Measurements from ENCODE around the gene STK33.

STK33 gene

GRCh38 chr11:8369592-8370205, 224.3 kb downstream of the STK33 start:
- Histone ChIP-seq H3K79me2 (ENCODE audit: insufficient read depth, low read length) (no peaks in the 10 kb centered on the region), H3K9me2 (ENCODE audit: low read depth, low read length) (no peaks in the 10 kb centered on the region), H2AFZ (ENCODE audit: low read length) (no peak overlapping the region), H3F3A (ENCODE audit: insufficient read depth, low read length) (no peaks in the 10 kb centered on the region), H4K20me1 (ENCODE audit: insufficient read depth, low read length) (no peaks in the 10 kb centered on the region), H3K4me1 (ENCODE audit: insufficient read depth, low read length, severe bottlenecking) (no peaks in the 10 kb centered on the region), H3K4me3 (ENCODE audit: low read depth, low read length, poor library complexity, severe bottlenecking) (no peak overlapping the region), H3K27me3 (ENCODE audit: insufficient read depth, low read length) (no peaks in the 10 kb centered on the region), H3K9me3 (ENCODE audit: low read length) (no peaks in the 10 kb centered on the region), H3K36me3 (ENCODE audit: insufficient read depth, low read length) (no peaks in the 10 kb centered on the region), H3K9ac (ENCODE audit: low read length) (no peak overlapping the region), H3K27ac (ENCODE audit: low read depth, low read length, poor library complexity, severe bottlenecking) (no peak overlapping the region), H3K4me2 (ENCODE audit: low read length) (no peak overlapping the region)
- TF ChIP-seq CTCF (IDR thresholded peaks at IDR 0.05; ENCODE audit: low read length) = no peak
- no peak for TF ChIP-seq EZH2 (IDR thresholded peaks at IDR 0.05; ENCODE audit: borderline replicate concordance, low read length)

GRCh38 chr11:8368772-8369171, 225.3 kb downstream of the STK33 start:
- Histone ChIP-seq H3K9me3 (ENCODE audit: low read length) (no peaks in the 10 kb centered on the region), H3K4me2 (ENCODE audit: low read length) (no peak overlapping the region), H3K79me2 (ENCODE audit: insufficient read depth, low read length) (no peaks in the 10 kb centered on the region), H3K36me3 (ENCODE audit: insufficient read depth, low read length) (no peaks in the 10 kb centered on the region), H3K27me3 (ENCODE audit: insufficient read depth, low read length) (no peaks in the 10 kb centered on the region), H3K4me3 (ENCODE audit: low read depth, low read length, poor library complexity, severe bottlenecking) (no peak overlapping the region), H3K4me1 (ENCODE audit: insufficient read depth, low read length, severe bottlenecking) (no peaks in the 10 kb centered on the region), H2AFZ (ENCODE audit: low read length) (no peak overlapping the region), H3K27ac (ENCODE audit: low read depth, low read length, poor library complexity, severe bottlenecking) (no peak overlapping the region), H4K20me1 (ENCODE audit: insufficient read depth, low read length) (no peaks in the 10 kb centered on the region), H3K9ac (ENCODE audit: low read length) (no peak overlapping the region), H3K9me2 (ENCODE audit: low read depth, low read length) (no peaks in the 10 kb centered on the region), H3F3A (ENCODE audit: insufficient read depth, low read length) (no peaks in the 10 kb centered on the region)
- TF ChIP-seq CTCF (IDR thresholded peaks at IDR 0.05; ENCODE audit: low read length) = no peak
- no peak for TF ChIP-seq EZH2 (IDR thresholded peaks at IDR 0.05; ENCODE audit: borderline replicate concordance, low read length)

GRCh38 chr11:8368194-8368593, 225.8 kb downstream of the STK33 start:
- Histone ChIP-seq H3K4me3 (ENCODE audit: low read depth, low read length, poor library complexity, severe bottlenecking) (no peak overlapping the region), H3F3A (ENCODE audit: insufficient read depth, low read length) (no peaks in the 10 kb centered on the region), H3K9me2 (ENCODE audit: low read depth, low read length) (no peaks in the 10 kb centered on the region), H3K27ac (ENCODE audit: low read depth, low read length, poor library complexity, severe bottlenecking) (no peak overlapping the region), H3K4me2 (ENCODE audit: low read length) (no peak overlapping the region), H3K9me3 (ENCODE audit: low read length) (no peaks in the 10 kb centered on the region), H3K79me2 (ENCODE audit: insufficient read depth, low read length) (no peaks in the 10 kb centered on the region), H3K4me1 (ENCODE audit: insufficient read depth, low read length, severe bottlenecking) (no peaks in the 10 kb centered on the region), H3K9ac (ENCODE audit: low read length) (no peak overlapping the region), H3K36me3 (ENCODE audit: insufficient read depth, low read length) (no peaks in the 10 kb centered on the region), H4K20me1 (ENCODE audit: insufficient read depth, low read length) (no peaks in the 10 kb centered on the region), H3K27me3 (ENCODE audit: insufficient read depth, low read length) (no peaks in the 10 kb centered on the region), H2AFZ (ENCODE audit: low read length) (no peak overlapping the region)
- TF ChIP-seq EZH2 (IDR thresholded peaks at IDR 0.05; ENCODE audit: borderline replicate concordance, low read length) (no peak), CTCF (IDR thresholded peaks at IDR 0.05; ENCODE audit: low read length) (no peak)
